GM18861 (cell line): Measurements from ENCODE around the gene DNER.

Experiments used
- ATAC-seq: cut with Tn5 transposase; IDR thresholded peaks from one replicate; pipeline ENCODE4 v1.9.1; 2021; ENCODE audit not compliant: unreplicated experiment

The DNER gene

DNA sequence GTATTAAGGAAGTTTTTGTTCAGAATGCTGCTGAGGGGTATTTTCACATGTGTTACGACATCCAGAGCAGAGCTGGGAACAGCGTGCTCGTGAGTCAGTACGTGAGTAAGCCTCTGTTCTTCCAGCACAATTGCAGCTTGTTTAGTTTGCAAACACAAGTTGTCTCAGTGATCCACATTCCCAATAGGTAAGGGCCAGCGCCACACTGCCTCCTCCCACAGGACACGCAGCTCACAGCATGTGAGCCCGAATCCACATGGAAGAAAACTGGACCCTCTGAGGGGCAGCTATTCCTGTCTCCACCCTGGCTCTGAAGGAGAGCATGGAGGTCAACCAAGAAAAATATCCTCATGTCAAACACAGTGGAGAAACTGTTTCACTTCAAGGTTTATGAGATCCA is 269.3 kb downstream of the DNER start:
- no peak for ATAC-seq

- no peak for ATAC-seq
These were observed 270.6 kb downstream of the DNER start for GRCh38 chr2:229443546-229444268.

DNA sequence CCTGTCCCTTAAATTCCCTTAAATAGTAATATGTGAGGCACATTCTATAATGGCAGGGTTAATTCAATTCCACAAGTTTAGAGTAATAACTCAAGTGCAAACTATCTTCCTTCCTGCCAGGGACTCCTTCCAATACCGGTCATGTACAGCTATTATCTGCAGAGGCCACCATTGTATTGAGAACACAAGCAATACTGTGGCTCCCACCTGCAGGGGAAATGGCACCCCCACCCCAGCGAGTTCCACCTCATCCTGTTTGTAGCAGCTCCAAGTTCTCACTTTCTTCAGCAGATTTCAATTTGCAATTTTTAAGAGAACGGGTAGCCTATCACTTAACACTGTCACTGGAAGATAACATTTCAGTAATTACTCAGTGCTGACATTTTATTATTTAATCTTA is 271.2 kb downstream of the DNER start:
- ATAC-seq = no peak

GRCh38 chr2:229438430-229439159 is 275.8 kb downstream of the DNER start:
- ATAC-seq = no peak

DNA sequence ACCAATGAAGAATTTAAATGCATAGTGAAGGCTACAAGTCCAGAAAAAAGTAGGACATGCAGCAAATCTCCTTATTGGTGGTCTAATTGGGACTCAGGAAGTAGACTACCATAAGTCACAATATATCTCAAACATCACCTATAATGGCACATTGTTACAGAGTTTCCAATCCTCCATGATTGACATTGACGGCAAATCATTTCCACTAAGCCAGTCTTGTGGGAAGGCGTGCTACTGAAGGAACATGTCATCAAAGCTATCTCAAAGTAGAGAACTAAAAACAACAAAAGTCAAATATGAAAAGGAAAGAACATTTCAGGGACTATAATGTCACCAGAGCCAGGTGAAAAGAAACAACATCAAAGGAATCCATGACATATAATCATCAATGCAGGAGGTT is 276.9 kb downstream of the DNER start:
- no peak for ATAC-seq

DNA sequence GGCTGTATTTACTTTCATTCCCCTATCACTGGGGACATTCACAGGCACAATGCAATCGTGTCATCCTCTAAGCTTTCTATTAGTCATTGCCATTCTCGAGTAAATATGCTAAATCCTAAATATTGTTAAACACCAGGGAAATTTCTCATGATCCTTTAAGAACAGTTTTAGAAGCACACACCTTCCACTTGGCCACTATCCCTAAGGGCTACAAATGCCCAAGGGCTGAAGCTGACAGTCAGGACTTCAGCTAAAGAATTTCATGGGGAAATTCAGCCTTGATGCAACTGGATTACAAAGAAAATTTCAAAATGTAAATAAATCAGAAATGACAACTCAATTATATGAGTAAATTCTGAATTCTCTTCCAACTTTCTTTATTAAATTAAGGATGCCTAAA is 280.2 kb downstream of the DNER start:
- ATAC-seq = no peak

DNA sequence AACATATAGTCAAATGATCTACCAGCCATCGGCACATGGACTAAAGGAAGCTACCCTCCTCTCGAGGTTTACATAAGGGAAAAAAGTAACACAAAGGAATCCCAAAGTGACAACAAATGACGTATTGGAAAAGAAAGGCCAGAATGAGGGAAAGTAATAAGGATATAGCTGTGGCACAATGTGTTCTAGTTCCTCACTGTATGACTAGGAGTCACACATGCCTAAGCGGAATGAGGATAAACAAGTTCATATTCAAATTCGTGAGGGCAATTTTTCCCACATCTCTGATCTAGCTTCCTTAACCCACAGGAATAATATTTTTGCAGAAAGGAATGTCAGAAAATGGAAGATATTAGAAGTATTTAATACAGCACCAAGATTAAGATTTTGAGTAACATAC is 281.0 kb downstream of the DNER start:
- ATAC-seq = no peak

GRCh38 chr2:229431327-229431954 is 282.9 kb downstream of the DNER start:
- no peak for ATAC-seq

DNA sequence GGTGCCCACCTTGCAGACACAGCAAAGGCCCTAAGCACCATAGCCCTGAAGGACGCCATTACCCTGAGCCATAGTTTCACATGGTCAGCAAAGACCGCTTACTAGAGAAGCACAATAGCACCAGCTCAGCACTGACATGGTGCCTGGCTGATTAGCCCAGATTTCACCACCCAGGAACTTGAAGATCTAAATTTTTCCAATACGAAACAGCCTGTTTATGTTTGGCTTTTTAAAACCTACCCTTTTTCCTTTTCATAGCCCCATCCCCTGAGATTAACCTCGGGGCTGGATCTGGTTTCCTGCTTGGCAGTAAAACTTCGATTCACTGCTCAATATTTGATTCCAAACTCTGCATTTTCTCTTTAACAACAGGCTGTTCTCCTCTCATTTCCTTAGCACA is 284.8 kb downstream of the DNER start:
- ATAC-seq = no peak

- no peak for ATAC-seq
These were observed 287.9 kb downstream of the DNER start for GRCh38 chr2:229426464-229426863.

DNA sequence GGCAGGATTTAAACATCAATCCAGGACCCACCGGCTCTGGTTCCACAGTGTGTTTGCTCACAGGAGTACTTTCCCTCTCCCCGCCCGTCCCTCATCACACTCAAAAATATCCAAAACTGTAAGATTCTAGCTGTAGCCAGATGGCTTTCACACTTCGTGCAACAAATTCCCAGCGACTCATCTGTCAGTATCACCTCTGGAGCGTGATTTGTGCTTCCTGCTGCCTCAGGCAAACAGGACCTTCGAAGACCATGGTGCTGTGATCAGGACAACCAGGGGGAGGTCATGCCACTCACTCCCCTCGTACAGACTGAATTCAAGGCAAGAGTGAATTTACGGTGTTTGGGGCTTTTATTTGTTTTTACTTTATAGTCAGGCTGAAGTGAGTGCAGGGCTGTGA is 288.8 kb downstream of the DNER start:
- ATAC-seq = no peak

DNA sequence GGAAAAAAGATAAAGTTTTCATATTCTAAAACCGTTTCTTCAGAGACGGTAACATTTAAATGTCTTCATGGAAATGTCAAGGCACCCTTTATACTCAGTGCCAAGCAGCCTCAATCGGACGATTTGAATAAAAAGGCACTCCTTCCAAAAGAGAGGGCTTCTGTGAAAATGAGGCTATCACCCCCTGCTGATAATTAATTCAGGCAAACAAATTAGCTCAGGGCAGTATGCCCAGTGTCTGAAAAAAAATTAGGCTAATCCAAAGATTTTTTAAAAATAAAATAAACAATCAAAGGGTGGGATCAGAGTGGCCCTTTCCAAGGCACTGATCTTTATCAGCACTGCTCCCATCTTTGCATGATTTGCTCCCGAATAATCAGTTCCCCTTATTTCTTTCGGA is 292.3 kb downstream of the DNER start:
- ATAC-seq = no peak

DNA sequence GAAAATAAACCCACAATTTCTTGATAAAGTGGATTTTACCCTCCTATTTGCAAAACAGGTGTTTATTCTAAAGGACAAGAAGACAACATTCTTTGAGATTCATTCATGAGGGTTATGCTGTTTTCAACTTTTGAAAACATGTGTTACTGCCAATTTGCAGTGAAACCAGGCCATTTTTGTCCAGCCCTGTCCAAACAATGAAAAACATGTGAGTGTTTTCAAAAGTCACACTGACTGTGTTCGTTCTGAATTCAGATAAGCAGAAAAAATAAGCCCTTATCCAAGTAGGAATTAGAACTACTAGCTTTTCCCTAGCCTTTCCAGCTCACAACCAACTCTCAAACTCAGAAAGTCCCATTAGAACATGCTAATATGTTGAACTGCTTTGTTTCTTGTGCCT is 295.2 kb downstream of the DNER start:
- no peak for ATAC-seq

GRCh38 chr2:229417916-229418315 is 296.4 kb downstream of the DNER start:
- no peak for ATAC-seq

DNA sequence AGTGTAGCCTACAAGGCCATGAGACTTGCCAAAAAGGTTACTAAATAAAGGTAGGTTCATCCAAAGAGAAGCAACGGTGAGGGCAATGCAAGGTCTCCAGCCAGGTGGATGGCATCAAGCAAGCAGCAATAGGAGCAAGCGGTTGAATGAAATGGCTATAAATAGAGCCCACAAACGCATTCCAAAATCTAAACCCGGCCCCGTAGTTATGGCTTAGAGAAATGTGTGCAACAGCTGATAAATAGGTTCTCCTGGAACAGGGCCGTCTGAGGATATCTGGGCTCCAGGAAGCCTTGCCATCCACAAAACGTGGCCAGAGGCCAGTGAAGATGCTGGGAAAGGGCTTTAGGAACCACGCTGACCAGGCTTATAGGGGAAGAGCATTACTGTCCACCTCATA is 297.2 kb downstream of the DNER start:
- ATAC-seq = no peak

GRCh38 chr2:229416116-229416694 is 298.1 kb downstream of the DNER start:
- no peak for ATAC-seq

DNA sequence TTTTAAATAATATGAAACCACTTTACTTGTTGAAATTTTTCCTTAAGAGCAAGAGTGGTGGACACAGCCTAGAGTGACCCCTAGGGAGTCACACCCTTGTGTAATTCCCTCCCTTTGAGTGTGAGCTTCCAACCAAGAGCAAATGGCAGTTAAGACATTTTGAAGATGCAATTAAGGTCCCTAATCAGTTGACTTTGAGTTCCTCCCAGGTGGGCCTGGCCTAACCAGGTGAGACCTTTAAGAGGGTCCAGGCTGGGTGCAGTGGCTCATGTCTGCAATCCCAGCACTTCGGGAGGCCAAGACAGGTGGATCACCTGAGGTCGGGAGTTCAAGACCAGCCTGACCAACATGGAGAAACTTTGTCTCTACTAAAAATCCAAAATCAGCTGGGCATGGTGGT is 299.7 kb downstream of the DNER start:
- ATAC-seq = no peak

DNA sequence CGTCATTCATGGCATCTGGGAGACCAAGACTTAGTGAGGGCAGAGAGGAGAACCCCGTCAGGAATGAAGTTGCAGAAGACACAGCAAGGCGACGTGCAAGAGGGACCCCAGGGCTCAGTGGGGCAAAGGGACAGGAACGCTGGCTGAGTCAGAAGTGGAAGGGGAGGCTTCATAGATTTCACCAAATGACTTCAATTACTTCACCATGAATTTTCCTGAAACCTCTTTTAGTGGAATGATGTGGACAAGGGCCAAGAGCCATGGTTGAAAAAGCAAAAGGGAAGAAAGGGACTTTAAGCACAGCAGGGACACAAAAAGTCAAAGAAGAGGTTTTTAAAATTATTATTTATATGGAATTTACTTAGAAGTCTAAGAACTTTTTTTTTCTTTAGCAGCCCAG is 301.7 kb downstream of the DNER start:
- ATAC-seq = no peak

DNA sequence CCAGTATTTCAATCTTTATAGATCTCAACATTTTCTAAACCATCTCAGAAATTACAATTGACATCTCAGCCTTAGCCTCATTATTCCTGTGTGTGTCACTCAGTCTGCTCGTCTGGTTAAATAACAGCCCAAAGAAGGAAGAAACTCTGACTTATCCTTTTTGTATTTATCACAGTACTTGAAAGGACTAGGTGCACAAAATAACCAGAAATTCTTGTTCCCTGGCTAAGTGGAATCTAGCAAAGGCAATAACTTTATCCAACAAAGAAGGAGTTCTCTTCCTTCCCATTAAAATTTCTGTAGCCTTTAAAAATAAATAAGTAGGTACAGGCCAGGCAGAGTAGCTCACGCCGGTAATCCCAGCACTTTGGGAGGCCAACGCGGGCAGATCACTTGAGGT is 303.4 kb downstream of the DNER start:
- no peak for ATAC-seq

DNA sequence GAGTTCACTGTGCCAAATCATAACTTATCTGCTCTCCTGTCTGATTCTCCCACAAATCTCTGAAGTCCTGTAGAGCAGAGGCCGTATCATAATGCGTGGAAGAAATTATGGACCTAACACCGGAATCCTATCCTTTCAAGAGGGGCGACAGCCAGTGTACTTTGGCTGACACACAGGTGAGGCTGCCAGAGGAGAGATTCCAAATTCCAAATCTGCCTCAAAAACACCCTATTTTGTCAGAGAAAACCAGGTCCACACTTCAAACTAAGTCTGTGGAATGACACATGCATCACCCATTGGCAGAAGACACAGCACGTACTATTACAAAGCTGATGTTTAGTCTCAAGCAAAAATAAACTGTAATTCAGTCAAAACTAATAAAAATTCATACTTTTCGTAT is 304.1 kb downstream of the DNER start:
- no peak for ATAC-seq

DNA sequence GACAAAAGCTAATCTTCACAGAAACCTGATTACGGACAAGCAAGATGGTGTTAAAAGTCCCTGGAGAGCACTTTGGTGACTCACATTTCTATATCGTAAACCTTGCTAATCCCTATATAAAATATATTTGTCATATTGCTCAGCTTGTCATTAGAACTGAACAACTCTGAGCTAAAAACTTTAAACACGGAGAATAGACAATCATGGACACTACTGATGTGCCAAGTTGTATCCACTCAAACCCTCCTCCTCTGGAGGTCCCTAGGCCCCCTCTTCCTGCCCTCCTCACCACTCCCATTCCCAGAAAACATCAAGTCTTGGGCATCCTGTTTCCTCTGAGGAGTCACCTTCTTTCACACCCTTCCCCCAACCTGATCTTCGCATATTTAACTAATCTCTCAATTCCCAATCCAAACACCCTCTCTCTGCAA is 304.6 kb downstream of the DNER start:
- no peak for ATAC-seq

DNA sequence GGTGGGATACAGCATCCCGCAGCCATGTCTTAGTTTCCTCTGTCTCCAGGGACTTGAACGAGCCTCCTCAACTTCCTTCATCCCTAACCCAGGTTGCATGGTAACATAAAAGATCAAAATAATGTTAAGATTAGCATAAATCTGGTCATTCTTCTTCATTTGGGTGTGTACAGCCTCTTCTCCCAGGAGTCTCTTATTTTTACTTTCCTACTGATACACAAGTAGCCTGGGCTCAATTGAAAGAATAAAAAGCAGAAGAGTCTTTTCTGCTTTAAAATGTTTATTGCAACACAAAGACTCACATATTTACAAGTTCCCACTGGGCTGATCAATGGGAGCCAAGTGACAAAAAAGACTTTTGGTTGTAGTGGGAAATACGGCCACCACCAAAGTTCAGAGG is 305.4 kb downstream of the DNER start:
- no peak for ATAC-seq
